Measurements from ENCODE around the gene SERINC3.

Gene SERINC3

DNA sequence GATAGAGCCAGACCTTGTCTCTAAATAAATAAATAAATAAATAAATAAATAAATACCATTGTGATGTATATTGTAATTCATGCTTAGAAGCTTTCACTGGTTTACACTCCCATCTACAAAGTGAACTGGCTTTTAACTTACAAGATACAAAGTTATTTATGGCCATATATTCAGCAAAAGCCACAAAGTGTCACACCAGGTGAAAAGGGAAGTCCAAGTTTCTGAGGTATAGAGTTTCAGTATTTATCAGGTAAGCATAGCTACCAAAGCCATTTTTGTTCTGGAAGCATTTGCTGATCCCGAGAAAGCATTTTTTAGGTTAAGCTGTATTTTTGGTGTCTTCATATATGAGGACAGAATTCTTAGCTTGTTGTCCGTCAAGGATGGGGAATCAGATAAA, 38.4 kb upstream of the SERINC3 start:
- in situ Hi-C loops (cut with HindIII; ENCODE audit: low sequenced_read_pairs) = no loop called here
- H3K4me3 ChIP-seq (ENCODE audit: low read depth, low read length) = no peak overlapping the region
- DNase-seq (ENCODE audit: low read depth, low spot score) = no peak
- TF ChIP-seq, protein P1, sequence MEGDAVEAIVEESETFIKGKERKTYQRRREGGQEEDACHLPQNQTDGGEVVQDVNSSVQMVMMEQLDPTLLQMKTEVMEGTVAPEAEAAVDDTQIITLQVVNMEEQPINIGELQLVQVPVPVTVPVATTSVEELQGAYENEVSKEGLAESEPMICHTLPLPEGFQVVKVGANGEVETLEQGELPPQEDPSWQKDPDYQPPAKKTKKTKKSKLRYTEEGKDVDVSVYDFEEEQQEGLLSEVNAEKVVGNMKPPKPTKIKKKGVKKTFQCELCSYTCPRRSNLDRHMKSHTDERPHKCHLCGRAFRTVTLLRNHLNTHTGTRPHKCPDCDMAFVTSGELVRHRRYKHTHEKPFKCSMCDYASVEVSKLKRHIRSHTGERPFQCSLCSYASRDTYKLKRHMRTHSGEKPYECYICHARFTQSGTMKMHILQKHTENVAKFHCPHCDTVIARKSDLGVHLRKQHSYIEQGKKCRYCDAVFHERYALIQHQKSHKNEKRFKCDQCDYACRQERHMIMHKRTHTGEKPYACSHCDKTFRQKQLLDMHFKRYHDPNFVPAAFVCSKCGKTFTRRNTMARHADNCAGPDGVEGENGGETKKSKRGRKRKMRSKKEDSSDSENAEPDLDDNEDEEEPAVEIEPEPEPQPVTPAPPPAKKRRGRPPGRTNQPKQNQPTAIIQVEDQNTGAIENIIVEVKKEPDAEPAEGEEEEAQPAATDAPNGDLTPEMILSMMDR (IDR thresholded peaks at IDR 0.05; ENCODE audit: low read depth, low read length) = no peak

- in situ Hi-C loops (cut with HindIII; ENCODE audit: low sequenced_read_pairs) = no loop called here
- H3K4me3 ChIP-seq (ENCODE audit: low read depth, low read length) = no peak overlapping the region
- DNase-seq (ENCODE audit: low read depth, low spot score) = no peak
- TF ChIP-seq, protein P1 (IDR thresholded peaks at IDR 0.05; ENCODE audit: low read depth, low read length) = no peak
Observed at GRCh38 chr20:44559302-44559701, 37.4 kb upstream of the SERINC3 start.

DNA sequence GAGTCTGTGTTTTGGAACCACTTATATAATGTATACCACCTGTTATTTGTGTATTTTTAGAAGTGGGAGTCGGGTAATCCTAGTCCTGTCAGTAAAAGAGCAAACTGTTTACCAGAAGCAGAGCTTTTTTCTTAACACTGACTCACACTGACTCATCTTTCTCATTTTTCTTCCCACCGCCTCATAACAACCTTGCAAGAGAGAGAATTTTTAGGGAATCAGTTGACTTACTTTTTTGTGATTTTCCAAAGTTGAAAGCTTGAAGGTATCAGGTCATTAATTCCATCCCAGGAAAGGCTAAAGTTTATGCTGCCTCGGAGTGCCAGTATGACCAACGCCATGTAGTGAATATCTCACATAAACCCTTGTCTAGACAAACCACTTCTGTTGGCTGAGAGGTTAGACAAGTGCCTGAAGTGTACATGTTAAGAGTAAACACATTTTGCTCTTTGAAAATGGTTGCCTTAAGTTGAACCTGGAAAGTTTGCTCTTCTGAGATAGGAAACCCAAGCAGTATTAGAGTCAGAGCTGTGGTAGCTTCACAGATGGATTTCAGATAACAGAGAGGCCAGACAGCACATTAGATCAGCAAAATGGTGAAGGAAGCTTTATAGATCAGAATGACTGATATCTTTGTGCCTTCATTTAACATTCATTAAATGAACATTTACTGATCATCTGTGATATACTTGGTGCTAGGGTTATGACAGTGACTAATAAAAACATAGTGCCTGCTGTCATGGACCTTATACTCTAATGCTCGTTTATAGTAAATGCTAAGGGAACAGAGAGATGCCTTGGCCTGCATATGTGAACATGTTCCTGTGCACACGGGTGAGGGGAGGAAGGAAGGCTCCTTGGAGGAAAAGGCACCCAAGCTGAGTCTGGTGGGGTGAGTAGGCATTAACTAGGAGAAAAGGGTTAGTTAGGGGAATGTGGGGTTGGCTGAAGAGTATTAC, 31.4 kb upstream of the SERINC3 start:
- in situ Hi-C loops (cut with HindIII; ENCODE audit: low sequenced_read_pairs) = no loop called here
- no peak overlapping the region for H3K4me3 ChIP-seq (ENCODE audit: low read depth, low read length)
- TF ChIP-seq, protein P1 (IDR thresholded peaks at IDR 0.05; ENCODE audit: low read depth, low read length) = no peak
- peak; percentile 86 for DNase-seq (ENCODE audit: low read depth, low spot score)

DNA sequence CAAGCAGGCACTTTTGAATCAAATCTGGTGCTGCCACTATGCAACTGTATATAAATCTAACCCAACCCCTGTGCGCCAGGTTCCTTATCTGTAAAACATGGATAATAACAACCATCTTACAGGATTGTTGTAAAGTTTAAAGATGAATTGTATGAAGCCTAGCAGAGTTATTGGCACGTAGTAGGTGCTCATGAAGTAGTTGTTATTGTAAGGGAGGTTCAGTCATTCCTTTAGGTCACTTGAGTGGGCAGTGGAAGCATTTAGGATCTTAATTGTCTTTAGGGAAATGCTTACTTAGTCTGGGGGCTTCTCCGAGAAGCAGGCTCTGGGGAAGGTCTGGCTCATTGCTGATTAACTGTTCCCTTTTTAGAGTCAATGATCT, 30.7 kb upstream of the SERINC3 start:
- TF ChIP-seq, protein P1 (IDR thresholded peaks at IDR 0.05; ENCODE audit: low read depth, low read length) = no peak
- no peak for DNase-seq (ENCODE audit: low read depth, low spot score)
- no peak overlapping the region for H3K4me3 ChIP-seq (ENCODE audit: low read depth, low read length)
- in situ Hi-C loops (cut with HindIII; ENCODE audit: low sequenced_read_pairs) = no loop called here

- no peak overlapping the region for H3K4me3 ChIP-seq (ENCODE audit: low read depth, low read length)
- TF ChIP-seq, protein P1 (IDR thresholded peaks at IDR 0.05; ENCODE audit: low read depth, low read length) = no peak
- no peak for DNase-seq (ENCODE audit: low read depth, low spot score)
- in situ Hi-C loops (cut with HindIII; ENCODE audit: low sequenced_read_pairs) = no loop called here
Observed at GRCh38 chr20:44552050-44552449, 30.2 kb upstream of the SERINC3 start.

DNA sequence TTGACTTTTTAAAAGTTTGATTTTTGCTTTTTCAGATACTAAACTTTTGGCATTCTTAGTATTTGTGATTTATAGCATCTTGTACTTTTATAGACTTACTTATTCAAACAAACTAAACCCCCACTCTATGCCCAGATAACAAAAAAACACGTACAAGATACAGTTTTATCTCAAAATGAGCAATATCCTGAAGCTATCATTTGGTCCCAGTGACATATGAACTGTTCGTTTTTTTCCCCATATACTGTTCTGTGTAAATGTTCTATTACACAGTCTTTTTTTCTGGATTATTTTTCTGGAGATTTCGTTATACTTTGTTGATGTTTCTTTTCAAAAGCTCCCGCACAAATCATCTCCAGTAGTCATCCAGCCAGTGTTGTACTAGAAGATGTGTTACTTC, 27.3 kb upstream of the SERINC3 start:
- TF ChIP-seq, protein P1 (IDR thresholded peaks at IDR 0.05; ENCODE audit: low read depth, low read length) = no peak
- in situ Hi-C loops (cut with HindIII; ENCODE audit: low sequenced_read_pairs) = no loop called here
- no peak overlapping the region for H3K4me3 ChIP-seq (ENCODE audit: low read depth, low read length)
- DNase-seq (ENCODE audit: low read depth, low spot score) = no peak
